Endothelial cell (in vitro differentiated cells): ENCODE data around the gene PPP1CA. TPM values are rescaled to one million over a fixed set of nuclear protein-coding genes. Genes with fewer than 3 reads are reported as not detected.
A peak's percentile ranks its signal among the peaks of the same experiment; 100 is the strongest.

ENCODE experiments used
- DNase-seq: peaks from one replicate; pipeline ENCODE4 v3.0.0; 2021; ENCODE audit warnings: low spot score
- H3K27ac Mint-ChIP-seq: one replicate; pipeline ENCODE4 v1.8.0; 2021; ENCODE audit warnings: mixed read lengths, inconsistent platforms; ENCODE audit not compliant: unreplicated experiment
- H3K27me3 Mint-ChIP-seq: one replicate; pipeline ENCODE4 v1.8.0; 2021; ENCODE audit warnings: mild to moderate bottlenecking, moderate library complexity, mixed read lengths, inconsistent platforms; ENCODE audit not compliant: unreplicated experiment
- H3K36me3 Mint-ChIP-seq: one replicate; pipeline ENCODE4 v1.8.0; 2021; ENCODE audit warnings: mild to moderate bottlenecking, low read depth, mixed read lengths, inconsistent platforms; ENCODE audit not compliant: unreplicated experiment
- H3K4me1 Mint-ChIP-seq: one replicate; pipeline ENCODE4 v1.8.0; 2021; ENCODE audit warnings: mild to moderate bottlenecking, mixed read lengths, inconsistent platforms; ENCODE audit not compliant: unreplicated experiment
- H3K4me3 Mint-ChIP-seq: one replicate; pipeline ENCODE4 v1.8.0; 2021; ENCODE audit warnings: mild to moderate bottlenecking, mixed read lengths, inconsistent platforms; ENCODE audit not compliant: unreplicated experiment
- H3K9me3 Mint-ChIP-seq: one replicate; pipeline ENCODE4 v1.8.0; 2021; ENCODE audit warnings: mixed read lengths, inconsistent platforms; ENCODE audit not compliant: unreplicated experiment
- CTCF ChIP-seq: fragments of 200-600 bp; sonication (generic); IDR thresholded peaks from one replicate; pipeline ENCODE4 v1.5.0; 2021; ENCODE audit warnings: antibody characterized with exemption; ENCODE audit not compliant: unreplicated experiment
- total RNA-seq: library from RNA; stranded (reverse); fragmentation: NEBNext Ultra II Directional; extraction: Animal tissue kit (Norgen Biotek cat#: 25700); gene quantifications from one replicate; pipeline ENCODE4 v1.2.1, GENCODE V29; 2021; ENCODE audit not compliant: unreplicated experiment

Gene PPP1CA
- total RNA-seq, 1 donor from 2014 or later, result 249 TPM

GRCh38 chr11:67410984-67411784, 9.5 kb upstream of the PPP1CA start:
- Mint-ChIP-seq H3K27me3 (peaks cover 8% of the 10 kb centered on the region), H3K4me1 (peaks cover 16% of the 10 kb centered on the region), H3K27ac (no peak overlapping the region), H3K4me3 (no peak overlapping the region), H3K36me3 (no peaks in the 10 kb centered on the region), H3K9me3 (no peaks in the 10 kb centered on the region)
- TF ChIP-seq CTCF, result no peak
- no peak for DNase-seq

- Mint-ChIP-seq H3K27ac (no peak overlapping the region), H3K4me3 (no peak overlapping the region), H3K9me3 (no peaks in the 10 kb centered on the region), H3K4me1 (peaks cover 16% of the 10 kb centered on the region), H3K36me3 (no peaks in the 10 kb centered on the region), H3K27me3 (peaks cover 8% of the 10 kb centered on the region)
- TF ChIP-seq CTCF, result no peak
- DNase-seq, result no peak
Measured at GRCh38 chr11:67410369-67410831, 8.7 kb upstream of the PPP1CA start.

- no peak for DNase-seq
- no peak for TF ChIP-seq CTCF
- Mint-ChIP-seq H3K27ac (peak overlapping the region; percentile 13), H3K4me1 (peaks cover 16% of the 10 kb centered on the region), H3K9me3 (no peaks in the 10 kb centered on the region), H3K4me3 (no peak overlapping the region), H3K36me3 (no peaks in the 10 kb centered on the region), H3K27me3 (peaks cover 7% of the 10 kb centered on the region)
Measured at GRCh38 chr11:67409781-67410368, 8.2 kb upstream of the PPP1CA start.

- TF ChIP-seq CTCF, result no peak
- Mint-ChIP-seq H3K4me3 (no peak overlapping the region), H3K27me3 (peaks cover 6% of the 10 kb centered on the region), H3K36me3 (peaks cover 4% of the 10 kb centered on the region), H3K9me3 (no peaks in the 10 kb centered on the region), H3K4me1 (peaks cover 20% of the 10 kb centered on the region), H3K27ac (no peak overlapping the region)
- DNase-seq, result no peak
Measured at GRCh38 chr11:67409261-67409666, 7.6 kb upstream of the PPP1CA start.
